NCI-H2227 treated with DMSO at 0.1 percent for 48 hours (cell line): ENCODE results near the gene FSTL1.
A peak's percentile ranks its signal among the peaks of the same experiment; 100 is the strongest.

Experiments
- DNase-seq: peaks from one replicate; lab custom pipeline; 2025; lab: John Stamatoyannopoulos, UW

The FSTL1 gene

GRCh38 chr3:120468635-120469295 lies 18.0 kb upstream of the FSTL1 start:
- DNase-seq, result no peak

- no peak for DNase-seq
Observed at GRCh38 chr3:120462409-120462959, 11.7 kb upstream of the FSTL1 start.

GRCh38 chr3:120461416-120461815 lies 10.6 kb upstream of the FSTL1 start:
- DNase-seq, result no peak

GRCh38 chr3:120460862-120461261 lies 10.1 kb upstream of the FSTL1 start:
- DNase-seq, result peak; percentile 12

DNA sequence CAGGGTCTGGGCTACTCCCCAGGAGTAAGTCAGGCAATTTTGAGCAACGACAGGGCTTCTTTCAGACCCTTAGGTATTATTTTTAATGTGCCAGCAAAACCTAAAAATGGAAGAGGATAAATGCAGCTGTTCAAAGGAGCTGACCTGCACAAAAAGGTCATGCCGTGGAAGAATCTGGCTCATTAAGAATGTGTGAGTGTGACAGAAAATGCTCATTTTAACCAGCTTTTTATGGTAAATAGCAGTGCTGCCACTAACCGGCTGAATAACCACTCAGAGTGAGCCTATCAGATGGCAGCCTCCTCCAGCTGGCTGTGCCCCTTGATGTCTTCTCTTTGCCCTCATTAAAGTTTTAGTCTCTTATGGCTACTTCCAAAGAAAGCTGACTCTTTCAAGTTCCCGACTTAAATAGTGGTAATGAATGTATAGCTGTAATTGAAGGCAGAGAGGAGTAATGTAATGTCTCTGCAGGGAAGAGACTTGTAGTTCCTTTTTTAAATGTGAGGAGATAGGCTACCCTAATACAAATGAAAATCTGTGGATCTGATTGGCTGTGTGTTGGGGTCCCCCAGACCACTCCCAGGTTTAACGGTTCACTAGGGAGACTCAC lies 9.5 kb upstream of the FSTL1 start:
- no peak for DNase-seq

- DNase-seq, result no peak
Observed at GRCh38 chr3:120459196-120459595, 8.4 kb upstream of the FSTL1 start.

DNA sequence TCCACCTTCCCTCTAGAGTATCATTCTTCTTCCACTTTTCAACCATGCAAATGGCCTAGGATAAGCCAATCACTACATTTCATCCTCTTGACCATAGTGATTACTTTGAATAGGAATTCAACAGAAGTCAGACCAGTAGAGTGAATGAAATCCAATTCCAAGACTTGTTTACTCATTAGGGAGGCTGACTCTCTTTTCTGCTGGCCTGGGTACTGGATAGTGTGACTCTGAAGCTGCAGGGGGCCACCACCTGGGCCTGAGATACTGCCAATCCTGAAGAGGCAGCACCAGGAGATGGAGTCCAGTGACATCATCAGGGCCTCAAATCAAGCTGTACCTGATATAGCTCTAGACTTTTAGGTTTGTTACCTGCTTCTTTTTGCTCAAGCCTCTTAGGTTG lies 7.0 kb upstream of the FSTL1 start:
- DNase-seq, result no peak

- no peak for DNase-seq
Observed at GRCh38 chr3:120454076-120454689, 3.4 kb upstream of the FSTL1 start.

- no peak for DNase-seq
Observed at GRCh38 chr3:120452816-120453215, 2.0 kb upstream of the FSTL1 start.

- DNase-seq, result no peak
Observed at GRCh38 chr3:120451806-120452205, 1.0 kb upstream of the FSTL1 start.

- DNase-seq, result peak; percentile 17
Observed at GRCh38 chr3:120451272-120451761, 525 bp upstream of the FSTL1 start.

DNA sequence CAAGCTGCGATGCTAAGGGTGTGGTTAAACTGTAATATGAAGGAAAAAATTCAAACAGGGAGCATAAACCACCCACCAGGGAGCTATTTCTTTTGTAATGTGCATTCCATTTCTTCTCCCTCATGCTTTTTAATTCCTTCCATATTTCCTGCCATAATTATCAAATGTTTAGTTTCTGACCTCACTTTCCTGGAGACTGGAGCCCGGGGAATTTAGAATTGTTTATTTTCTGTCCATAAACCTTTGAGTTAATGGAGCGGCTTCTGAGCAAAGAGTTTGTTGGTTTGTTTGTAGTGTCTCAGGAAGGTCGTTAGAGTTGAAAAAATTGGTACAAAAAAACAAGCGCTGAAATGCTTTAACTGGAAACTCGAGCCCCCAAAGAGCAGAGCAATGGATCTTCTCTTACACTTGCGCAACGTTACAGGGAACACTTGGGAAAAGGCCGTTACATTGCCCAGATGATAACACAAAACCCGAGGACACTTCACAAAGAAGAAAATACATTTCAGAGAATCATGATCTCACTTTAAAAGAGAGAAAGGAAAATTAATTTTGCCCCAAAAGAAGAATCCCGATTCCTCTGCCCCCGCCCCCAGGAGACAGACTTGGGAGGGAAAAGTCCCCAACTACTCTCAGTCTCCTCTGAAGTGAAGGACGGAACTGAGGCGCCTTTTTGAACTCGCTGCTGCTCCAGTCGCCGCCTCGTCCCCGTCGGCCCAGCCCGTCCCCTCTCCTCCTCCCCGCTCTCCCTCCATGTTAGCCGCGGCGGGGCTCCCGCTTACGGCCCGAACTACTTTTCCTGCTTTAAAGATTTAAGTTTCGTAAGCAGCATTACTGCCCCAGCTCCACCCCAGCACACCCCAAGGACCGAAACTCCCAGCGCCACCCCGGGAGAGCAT lies 842 bp downstream of the FSTL1 start:
- no peak for DNase-seq

- DNase-seq, result no peak
Observed at GRCh38 chr3:120449251-120449650, 1.5 kb downstream of the FSTL1 start.

- no peak for DNase-seq
Observed at GRCh38 chr3:120448756-120449155, 2.0 kb downstream of the FSTL1 start.

DNA sequence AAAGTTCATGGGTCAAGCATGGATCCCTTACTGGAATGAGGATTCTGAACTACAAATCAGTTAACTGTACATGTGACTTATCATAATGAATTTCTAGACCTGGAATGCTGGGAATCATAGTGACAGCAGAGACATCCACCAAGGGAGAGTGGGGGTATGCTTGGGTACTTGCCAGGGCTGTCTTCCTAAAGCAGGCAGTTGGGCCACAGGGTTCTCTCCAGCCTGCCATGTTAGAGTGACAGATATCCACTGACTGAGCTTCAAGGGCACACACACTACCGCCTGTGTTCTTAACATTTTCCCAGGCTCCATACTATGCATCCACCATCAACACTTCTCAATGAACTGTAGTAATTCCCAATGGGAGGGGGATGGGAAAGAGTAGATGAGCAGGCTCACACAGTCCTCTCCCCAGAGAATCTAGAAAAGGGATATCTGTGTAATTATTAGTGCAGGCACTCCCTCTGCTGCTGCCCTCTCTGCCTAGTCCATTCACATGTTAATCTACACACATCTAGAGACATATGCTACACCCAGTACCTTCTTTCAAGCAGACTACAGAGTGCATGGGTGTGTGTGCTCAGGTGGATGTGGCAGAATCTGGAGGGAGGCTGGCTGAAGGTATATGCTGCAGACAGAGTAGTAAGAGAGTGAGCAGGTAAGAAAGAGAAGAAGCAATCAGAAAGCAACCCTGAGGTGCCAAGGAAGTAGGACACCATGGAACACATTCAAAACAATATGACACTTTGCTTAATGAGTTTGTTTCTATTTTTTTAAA lies 3.7 kb downstream of the FSTL1 start:
- no peak for DNase-seq

DNA sequence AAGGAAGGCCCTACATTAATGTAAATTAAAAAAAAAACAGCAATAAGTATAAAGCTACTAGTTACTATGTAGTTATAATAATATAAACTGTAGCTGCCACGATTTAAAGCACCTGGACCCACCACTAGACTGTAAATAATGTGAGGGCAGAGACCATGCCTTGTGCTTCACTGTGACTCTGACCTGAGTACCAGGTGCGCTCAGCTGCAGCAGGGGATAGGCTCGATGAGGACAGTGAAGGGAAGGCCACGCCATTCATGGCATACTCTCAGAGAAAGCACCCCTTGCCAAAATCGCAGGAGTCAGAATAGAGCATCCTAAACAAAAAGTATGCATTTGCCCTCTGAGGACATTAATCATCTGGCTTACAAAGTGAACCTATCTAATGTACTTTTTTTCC lies 5.1 kb downstream of the FSTL1 start:
- DNase-seq, result no peak

DNA sequence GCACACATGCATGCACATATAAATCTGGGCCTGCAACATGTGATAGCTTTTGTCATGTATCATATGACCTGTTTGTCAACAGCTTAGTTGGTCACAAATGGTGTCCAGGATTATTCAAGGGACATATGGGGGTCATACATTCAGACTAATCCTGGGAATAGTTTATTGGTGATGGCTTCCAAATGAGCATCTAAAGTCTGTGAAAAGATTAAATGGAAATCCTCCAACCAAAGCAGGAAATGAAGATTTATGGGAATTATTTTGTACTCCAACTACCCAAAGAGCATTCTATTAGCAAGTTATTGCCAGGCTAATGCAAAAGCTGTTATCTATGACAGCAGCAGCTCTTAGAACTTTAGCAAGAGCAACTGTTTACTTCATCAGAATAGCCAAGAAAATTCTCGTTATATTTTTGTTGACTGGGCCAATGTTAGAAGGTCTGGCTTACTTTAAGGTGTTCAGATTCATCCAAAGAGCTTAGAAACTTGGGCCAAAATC lies 7.1 kb downstream of the FSTL1 start:
- DNase-seq, result no peak

DNA sequence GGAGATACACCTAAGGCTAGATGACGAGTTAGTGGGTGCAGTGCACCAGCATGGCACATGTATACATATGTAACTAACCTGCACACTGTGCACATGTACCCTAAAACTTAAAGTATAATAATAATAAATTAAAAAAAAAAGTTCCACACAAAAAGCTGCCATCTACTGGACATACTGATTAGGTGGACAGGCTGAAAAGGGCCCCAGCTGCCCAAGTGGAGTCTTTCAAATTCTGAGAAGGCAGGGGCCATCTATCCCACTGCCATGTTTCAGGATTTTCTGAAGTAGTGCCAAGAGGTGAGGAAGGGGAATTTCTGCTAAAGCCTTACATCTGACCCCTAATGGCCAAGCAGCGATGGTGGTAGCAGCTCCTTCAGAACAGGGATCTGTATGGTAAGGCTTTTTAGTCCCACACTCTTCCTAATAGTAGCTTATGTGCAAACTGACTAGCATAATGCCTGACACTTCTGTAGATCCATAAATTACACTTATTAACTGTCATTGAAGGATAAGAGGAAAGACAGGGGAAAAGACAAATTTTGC lies 7.7 kb downstream of the FSTL1 start:
- no peak for DNase-seq

DNA sequence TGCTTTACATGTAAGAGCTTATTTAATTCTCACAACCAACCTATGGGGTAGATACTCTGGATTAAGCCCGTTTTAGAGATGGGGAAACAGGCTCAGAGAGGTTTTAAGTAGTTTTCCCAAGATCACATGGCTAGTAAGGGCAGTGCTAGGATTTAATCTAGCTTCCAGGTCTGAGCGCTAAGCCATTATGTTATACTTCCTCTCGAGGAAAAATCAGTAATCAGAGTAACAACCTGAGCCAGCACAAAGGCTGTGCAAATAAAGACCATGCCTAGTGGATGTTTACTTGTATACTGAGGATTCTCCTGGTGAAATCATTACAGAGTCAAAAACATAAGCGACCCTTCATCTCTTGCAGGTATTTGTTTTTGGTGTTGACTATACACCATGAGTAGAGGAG lies 9.0 kb downstream of the FSTL1 start:
- no peak for DNase-seq

GRCh38 chr3:120440762-120441161 lies 10.0 kb downstream of the FSTL1 start:
- no peak for DNase-seq
